Ishikawa (cell line): Measurements from ENCODE around the gene ANKIB1.

ENCODE experiments used
- CEBPB ChIP-seq: IDR thresholded peaks from 2 replicates; pipeline ENCODE4 v1.6.1; 2012
- CREB1 ChIP-seq: IDR thresholded peaks from 2 replicates; pipeline ENCODE4 v1.6.1; 2012; ENCODE audit warnings: low read depth
- EGR1 ChIP-seq: IDR thresholded peaks from 2 replicates; pipeline ENCODE4 v1.6.1; 2012
- EP300 ChIP-seq: IDR thresholded peaks from 2 replicates; pipeline ENCODE4 v1.6.1; 2012; ENCODE audit warnings: borderline replicate concordance
- FOXM1 ChIP-seq: IDR thresholded peaks from 2 replicates; pipeline ENCODE4 v1.6.1; 2012; ENCODE audit warnings: low read depth, borderline replicate concordance
- MAX ChIP-seq: IDR thresholded peaks from 2 replicates; pipeline ENCODE4 v1.6.1; 2012
- NFIC ChIP-seq: IDR thresholded peaks from 2 replicates; pipeline ENCODE4 v1.6.1; 2012
- RAD21 ChIP-seq: IDR thresholded peaks from 2 replicates; pipeline ENCODE4 v1.6.1; 2012; ENCODE audit warnings: low read depth
- REST ChIP-seq: IDR thresholded peaks from 2 replicates; pipeline ENCODE4 v1.6.1; 2012; ENCODE audit warnings: low read depth, mild to moderate bottlenecking
- TAF1 ChIP-seq: IDR thresholded peaks from 2 replicates; pipeline ENCODE4 v1.6.1; 2012; ENCODE audit warnings: low read depth, mild to moderate bottlenecking
- TCF12 ChIP-seq: IDR thresholded peaks from 2 replicates; pipeline ENCODE4 v1.6.1; 2012; ENCODE audit warnings: low read depth
- TEAD4 ChIP-seq: IDR thresholded peaks from 2 replicates; pipeline ENCODE4 v1.6.1; 2012
- USF1 ChIP-seq: IDR thresholded peaks from 2 replicates; pipeline ENCODE4 v1.6.1; 2012
- YY1 ChIP-seq: IDR thresholded peaks from 2 replicates; pipeline ENCODE4 v1.6.1; 2012; ENCODE audit warnings: low read depth
- ZBTB7A ChIP-seq: IDR thresholded peaks from 2 replicates; pipeline ENCODE4 v1.6.1; 2012; ENCODE audit warnings: low read depth

The ANKIB1 gene

GRCh38 chr7:92245487-92246359, at the start of gene ANKIB1, which contains the start of gene KRIT1:
Gene ANKIB1, plus strand, starts transcription at chr7:92245974. Its CDS starts 49,005 bp downstream, at chr7:92294979.
Gene KRIT1, minus strand, starts transcription at chr7:92245914. Its CDS starts 3,779 bp downstream, at chr7:92242135.
- TF ChIP-seq TEAD4 (no peak), TCF12 (peak; percentile 47), TAF1 (peak; percentile 92), CEBPB (no peak), EP300 (peak; percentile 32; the same call in 1 of the 2 replicates), MAX (peak; percentile 92), EGR1 (no peak), USF1 (peak; percentile 30; the same call in 1 of the 2 replicates), RAD21 (no peak), YY1 (0 out of 2 replicates have a peak, but pooled peaks have one; percentile 29), FOXM1 (no peak), NFIC (no peak; the same call in 1 of the 2 replicates), ZBTB7A (peak; percentile 69; the same call in 1 of the 2 replicates), CREB1 (no peak), REST (no peak)

GRCh38 chr7:92200791-92201190, 45.0 kb upstream of the ANKIB1 start:
- no peak for TF ChIP-seq CEBPB
- TF ChIP-seq YY1, result no peak
- TF ChIP-seq EP300, result no peak
- TF ChIP-seq REST, result no peak
- no peak for TF ChIP-seq TAF1
- TF ChIP-seq RAD21, result no peak
- no peak for TF ChIP-seq USF1
- no peak for TF ChIP-seq NFIC
- TF ChIP-seq TEAD4, result no peak
- no peak for TF ChIP-seq TCF12

- TF ChIP-seq ZBTB7A (no peak), YY1 (no peak), TEAD4 (no peak), FOXM1 (no peak), RAD21 (no peak), TCF12 (no peak), TAF1 (no peak), MAX (no peak)
Observed at GRCh38 chr7:92205987-92206386, 39.8 kb upstream of the ANKIB1 start.

- TF ChIP-seq RAD21 (no peak), EGR1 (no peak), CEBPB (no peak), NFIC (no peak), ZBTB7A (no peak), TCF12 (no peak), MAX (no peak)
Observed at GRCh38 chr7:92206672-92207071, 39.1 kb upstream of the ANKIB1 start.

GRCh38 chr7:92221766-92222165, 24.0 kb upstream of the ANKIB1 start:
- no peak for TF ChIP-seq ZBTB7A
- TF ChIP-seq TCF12, result no peak
- TF ChIP-seq FOXM1, result no peak
